Stimulated activated CD8-positive, alpha-beta memory T cell treated with anti-CD3 and anti-CD28 coated beads, Interleukin-12 subunit alpha, Interleukin-12 subunit beta, amount 100 ng/mL, for 24 hours (primary cell): ENCODE data around the gene PSTK.

Experiments used
- DNase-seq: peaks from one replicate; pipeline ENCODE4 v3.0.0-alpha.2; 2020; ENCODE audit errors: extremely low read depth

The PSTK gene

GRCh38 chr10:122980209-122981065 is at the start of gene PSTK:
PSTK (plus strand) TSS chr10:122980401; CDS start chr10:122980480, 79 bp downstream.
- peak; percentile 76 for DNase-seq

GRCh38 chr10:122931088-122931906 is 48.9 kb upstream of the PSTK start:
- no peak for DNase-seq

GRCh38 chr10:122939133-122939855 is 40.9 kb upstream of the PSTK start:
- no peak for DNase-seq

- no peak for DNase-seq
Measured at GRCh38 chr10:122939856-122940543, 40.2 kb upstream of the PSTK start.

GRCh38 chr10:122949296-122949695 is 30.9 kb upstream of the PSTK start:
- no peak for DNase-seq

GRCh38 chr10:122953902-122954730 is 26.1 kb upstream of the PSTK start, which contains the start of gene C10orf88:
C10orf88 (minus strand) TSS chr10:122954227; CDS start chr10:122954178, 49 bp downstream.
- peak; percentile 94 for DNase-seq

- no peak for DNase-seq
Measured at GRCh38 chr10:122954731-122955050, 25.5 kb upstream of the PSTK start.

- no peak for DNase-seq
Measured at GRCh38 chr10:122955892-122956291, 24.3 kb upstream of the PSTK start.

GRCh38 chr10:122957474-122957873 is 22.7 kb upstream of the PSTK start:
- DNase-seq = no peak

GRCh38 chr10:122962405-122962804 is 17.8 kb upstream of the PSTK start:
- DNase-seq = no peak

- no peak for DNase-seq
Measured at GRCh38 chr10:122966879-122967278, 13.3 kb upstream of the PSTK start.

- DNase-seq = no peak
Measured at GRCh38 chr10:122968698-122969097, 11.5 kb upstream of the PSTK start.

- no peak for DNase-seq
Measured at GRCh38 chr10:122974023-122974422, 6.2 kb upstream of the PSTK start.

GRCh38 chr10:122974543-122975064 is 5.6 kb upstream of the PSTK start:
- DNase-seq = no peak

GRCh38 chr10:122981066-122981464 is 864 bp downstream of the PSTK start:
- DNase-seq = no peak

- no peak for DNase-seq
Measured at GRCh38 chr10:122983898-122984297, 3.7 kb downstream of the PSTK start.

- no peak for DNase-seq
Measured at GRCh38 chr10:122984708-122985107, 4.5 kb downstream of the PSTK start.

GRCh38 chr10:122986335-122986734 is 6.1 kb downstream of the PSTK start:
- DNase-seq = no peak

- DNase-seq = no peak
Measured at GRCh38 chr10:122988501-122988900, 8.3 kb downstream of the PSTK start.

- no peak for DNase-seq
Measured at GRCh38 chr10:122990278-122990677, 10.1 kb downstream of the PSTK start.
